HG03097 (cell line): ENCODE data around the gene ITGAE.
A peak's percentile ranks its signal among the peaks of the same experiment; 100 is the strongest.

Source experiments
- ATAC-seq: cut with Tn5 transposase; IDR thresholded peaks from one replicate; pipeline ENCODE4 v1.9.1; 2021; ENCODE audit not compliant: unreplicated experiment, low FRiP score

The ITGAE gene

GRCh38 chr17:3762922-3763776, 37.8 kb downstream of the ITGAE start:
- ATAC-seq, result peak; percentile 61

GRCh38 chr17:3761918-3762380, 39.0 kb downstream of the ITGAE start:
- no peak for ATAC-seq

DNA sequence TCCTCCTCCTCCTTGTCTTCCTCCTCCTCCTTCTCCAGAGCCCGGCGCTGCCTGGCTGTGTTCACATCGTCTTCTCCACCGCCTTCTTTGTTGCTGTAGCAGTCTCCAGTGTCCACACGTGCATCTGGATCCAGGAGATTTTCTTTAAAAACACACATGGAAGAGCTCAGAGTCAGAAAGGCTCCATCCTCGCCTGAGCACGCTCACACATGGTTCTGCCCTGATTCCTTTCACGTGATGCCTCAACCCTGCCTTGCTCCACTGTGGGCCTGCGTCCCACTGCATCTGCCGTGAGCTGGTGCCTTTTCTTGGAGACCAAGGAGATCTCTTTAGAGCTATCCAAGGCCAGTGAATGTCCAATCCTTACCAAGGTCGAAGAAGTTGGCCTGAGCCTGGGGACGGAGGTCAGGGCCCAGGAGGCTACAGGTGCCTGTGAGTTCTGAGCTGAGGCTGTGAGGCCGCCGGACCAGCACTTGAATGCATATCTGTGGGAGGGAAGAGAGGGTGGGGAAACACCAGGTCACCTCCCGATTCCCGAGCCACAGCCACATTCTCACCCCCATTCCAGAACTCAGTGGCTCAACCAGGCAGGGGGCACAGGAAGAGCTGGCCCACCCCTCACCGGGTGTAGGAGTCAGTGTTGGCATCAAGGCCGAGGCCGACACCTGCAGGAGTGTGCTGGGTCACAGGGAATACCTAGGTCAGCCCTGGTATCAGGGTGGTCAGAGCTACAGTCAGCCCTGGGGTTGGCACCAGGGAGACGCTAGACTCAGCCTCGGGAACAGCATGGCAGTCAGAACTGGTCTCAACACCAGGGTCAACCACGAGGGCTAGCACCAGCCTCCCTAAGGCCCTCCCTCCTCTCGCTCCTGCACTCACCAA, 39.7 kb downstream of the ITGAE start:
- no peak for ATAC-seq

- ATAC-seq, result no peak
Measured at GRCh38 chr17:3759597-3760216, 41.3 kb downstream of the ITGAE start.

DNA sequence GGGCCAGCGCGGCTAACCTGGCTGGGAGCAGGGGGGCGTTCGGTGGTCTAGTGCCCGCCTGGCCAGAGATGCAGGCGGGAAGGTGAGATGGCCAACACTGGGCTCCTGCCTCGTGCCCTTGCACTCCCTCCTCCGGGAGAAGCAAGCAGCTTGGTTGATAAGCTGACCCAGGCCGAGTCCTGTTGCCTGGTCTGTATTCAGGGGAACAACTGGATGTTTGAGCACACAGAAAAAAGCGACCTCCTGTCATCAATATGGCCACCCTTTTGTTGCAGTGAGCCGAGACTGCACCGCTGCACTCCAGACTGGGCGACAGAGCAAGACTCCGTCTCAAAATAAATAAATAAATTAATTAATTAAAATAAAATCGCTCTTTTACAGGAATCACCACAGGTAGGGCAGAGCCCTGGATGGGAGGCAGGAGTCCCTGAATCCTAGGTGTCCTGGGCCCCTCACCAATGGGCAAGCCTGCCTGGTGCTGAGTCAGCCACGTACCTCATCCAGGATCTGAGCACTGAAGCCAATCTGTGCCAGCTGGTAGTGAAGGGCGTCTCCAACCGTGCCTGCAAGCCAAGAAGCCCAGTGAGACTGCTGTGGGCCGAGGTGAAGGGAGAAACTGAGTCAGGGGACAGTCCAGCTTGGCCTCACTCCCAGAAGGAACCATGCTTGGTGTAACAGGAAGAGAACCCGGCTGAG, 45.5 kb downstream of the ITGAE start:
- ATAC-seq, result no peak

DNA sequence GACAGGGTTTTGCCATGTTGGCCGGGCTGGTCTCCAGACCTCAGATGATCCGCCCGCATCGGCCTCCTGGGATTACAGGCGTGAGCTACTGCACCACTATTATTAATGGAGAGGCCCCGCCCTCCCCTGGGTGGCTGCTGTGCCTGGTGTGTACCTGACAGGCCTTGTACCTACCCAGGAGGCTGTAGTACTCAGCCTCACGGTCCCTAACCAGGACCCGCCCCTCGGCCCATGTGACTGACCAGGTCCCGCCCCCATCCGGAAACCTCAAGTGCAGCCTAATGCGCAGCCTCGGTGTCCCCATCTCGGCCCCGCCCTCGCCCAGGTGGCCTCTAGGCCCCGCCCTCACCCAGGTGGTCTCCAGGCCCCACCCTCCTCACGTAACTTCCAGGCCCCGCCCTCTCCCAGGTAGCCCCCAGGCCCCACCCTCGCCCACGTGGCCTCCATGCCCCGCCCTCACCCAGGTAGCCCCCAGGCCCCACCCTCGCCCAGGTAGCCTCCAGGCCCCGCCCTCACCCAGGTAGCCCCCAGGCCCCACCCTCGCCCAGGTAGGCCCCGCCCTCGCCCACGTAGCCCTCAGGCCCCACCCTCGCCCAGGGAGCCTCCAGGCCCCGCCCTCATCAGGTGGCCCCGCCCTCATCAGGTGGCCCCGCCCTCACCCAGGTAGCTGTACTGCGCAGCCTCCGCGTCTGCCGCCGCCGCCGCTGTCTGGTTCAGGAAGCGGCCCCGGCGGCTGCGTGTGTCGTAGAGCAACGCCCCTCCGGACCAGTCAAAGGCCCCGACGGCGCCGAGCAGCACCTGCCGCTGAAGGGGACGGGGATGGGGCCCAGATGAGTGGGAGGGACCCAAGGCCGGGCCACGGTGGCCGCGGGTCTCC, 46.3 kb downstream of the ITGAE start:
- no peak for ATAC-seq

- no peak for ATAC-seq
Measured at GRCh38 chr17:3754066-3754457, 46.9 kb downstream of the ITGAE start.

DNA sequence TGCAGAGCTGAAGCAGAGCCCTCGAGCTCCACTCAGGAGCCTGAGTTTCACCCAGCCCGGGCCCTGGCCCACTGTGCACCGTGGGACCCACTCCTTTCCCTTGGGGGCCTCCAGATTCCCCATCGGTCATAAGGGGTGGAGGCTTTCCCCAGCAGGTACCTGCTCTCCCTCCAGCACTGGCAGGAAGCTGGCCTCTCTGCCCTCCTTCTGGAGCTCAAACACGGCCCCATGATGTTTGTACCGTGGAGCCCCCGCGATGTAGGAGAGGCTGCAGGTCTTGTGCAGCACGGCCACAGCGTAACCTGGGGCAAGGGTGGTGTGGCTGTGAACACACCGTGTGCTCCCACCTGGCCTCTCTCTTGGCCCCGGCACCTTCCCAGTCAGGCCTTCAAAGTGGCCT, 47.4 kb downstream of the ITGAE start:
- ATAC-seq, result no peak

DNA sequence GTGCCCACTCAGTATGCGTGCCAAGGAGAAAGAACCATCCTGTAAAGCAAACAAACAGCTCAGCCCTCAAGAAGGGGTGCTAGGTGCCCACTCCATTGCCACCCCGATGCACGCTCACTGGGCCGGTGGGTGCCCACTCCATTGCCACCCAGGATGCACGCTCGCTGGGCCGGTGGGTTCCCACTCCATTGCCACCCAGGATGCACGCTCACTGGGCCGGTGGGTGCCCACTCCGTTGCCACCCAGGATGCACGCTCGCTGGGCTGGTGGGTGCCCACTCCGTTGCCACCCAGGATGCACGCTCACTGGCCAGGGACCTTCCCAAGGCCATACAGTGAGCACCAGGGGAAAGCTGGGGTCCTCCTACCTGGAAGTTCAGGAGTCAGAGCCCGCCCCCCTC, 49.2 kb downstream of the ITGAE start:
- ATAC-seq, result no peak

- ATAC-seq, result no peak
Measured at GRCh38 chr17:3750926-3751325, 50.1 kb downstream of the ITGAE start.

- ATAC-seq, result no peak
Measured at GRCh38 chr17:3750296-3750695, 50.7 kb downstream of the ITGAE start.

- ATAC-seq, result no peak
Measured at GRCh38 chr17:3748576-3748975, 52.4 kb downstream of the ITGAE start.

- ATAC-seq, result no peak
Measured at GRCh38 chr17:3747805-3748204, 53.2 kb downstream of the ITGAE start.

DNA sequence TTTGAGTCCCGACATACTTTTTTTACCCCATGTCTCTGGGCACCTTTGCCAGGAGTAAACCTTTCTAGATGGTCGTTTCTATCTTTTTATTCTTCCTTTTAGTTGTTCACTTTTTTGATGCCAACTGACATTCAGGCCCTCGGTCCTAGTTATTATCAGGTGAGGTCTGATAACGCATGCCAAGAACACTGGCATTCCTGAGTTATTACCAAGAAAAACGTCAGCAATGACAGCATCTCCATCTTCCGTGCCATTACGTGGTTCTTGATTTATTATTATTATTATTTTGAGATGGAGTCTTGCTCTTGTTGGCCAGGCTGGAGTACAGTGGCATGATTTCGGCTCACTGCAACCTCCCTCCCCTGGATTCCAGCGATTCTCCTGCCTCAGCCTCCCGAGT, 55.9 kb downstream of the ITGAE start:
- no peak for ATAC-seq

DNA sequence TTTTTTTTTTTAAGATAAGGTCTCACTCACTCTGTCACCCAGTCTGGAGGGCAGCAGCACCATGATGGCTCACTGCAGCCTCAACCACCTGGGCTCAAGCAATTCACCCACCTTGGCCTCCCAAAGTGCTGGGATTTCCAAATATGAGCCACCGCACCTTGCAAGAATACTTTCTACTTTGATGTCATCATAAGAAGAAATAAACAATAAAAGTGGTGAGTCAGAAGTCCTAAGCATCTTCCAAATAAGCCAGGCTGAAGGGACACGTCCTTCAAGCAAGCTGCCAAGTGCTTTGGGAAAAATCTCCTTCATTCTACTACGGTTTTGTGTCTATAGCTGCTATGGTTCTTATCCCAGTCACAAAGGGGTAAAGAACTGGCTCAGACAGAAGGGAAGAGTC, 57.0 kb downstream of the ITGAE start:
- no peak for ATAC-seq

GRCh38 chr17:3740611-3741073, 60.3 kb downstream of the ITGAE start:
- ATAC-seq, result no peak

DNA sequence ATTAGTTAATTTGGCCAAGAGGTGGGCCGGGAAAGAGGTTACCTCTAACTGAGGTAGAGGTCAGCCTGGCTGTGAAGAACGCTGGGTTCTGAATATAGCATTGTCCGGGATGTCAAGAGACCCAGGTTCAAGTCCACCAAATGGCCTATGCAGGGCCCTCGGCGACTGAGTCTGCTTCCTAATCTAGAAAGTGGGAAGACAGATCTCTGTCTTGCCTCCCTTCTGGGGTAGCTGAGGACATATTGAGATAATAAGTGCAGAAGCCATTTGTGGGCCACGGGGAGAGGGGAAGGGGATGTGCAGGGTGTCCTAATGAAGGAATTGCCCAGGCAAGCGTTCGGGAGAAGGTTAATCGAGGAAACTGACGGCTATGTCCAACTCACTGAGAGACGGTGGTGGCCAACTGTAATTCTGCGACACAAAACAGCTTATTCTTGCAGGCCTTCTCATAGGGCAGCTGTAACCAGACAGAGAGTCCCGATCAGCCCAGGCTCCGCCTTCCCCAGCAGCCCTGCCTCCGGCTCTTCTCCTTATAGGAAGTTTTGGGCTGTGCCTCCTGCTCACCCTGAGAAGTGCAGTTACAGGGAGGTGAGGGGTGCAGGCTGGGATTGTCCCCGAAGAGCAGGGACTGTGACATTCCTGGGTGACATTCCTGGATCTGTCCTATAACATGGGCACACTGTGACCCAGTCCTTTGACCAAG, 61.4 kb downstream of the ITGAE start:
- ATAC-seq, result no peak

- ATAC-seq, result no peak
Measured at GRCh38 chr17:3738562-3739295, 62.3 kb downstream of the ITGAE start.
